GM12801 (cell line): Measurements from ENCODE around the gene MMP11.

Source experiments
- CTCF ChIP-seq: IDR thresholded peaks from one replicate; pipeline ENCODE4 v1.5.1; 2011; ENCODE audit warnings: control low read depth; ENCODE audit not compliant: insufficient read length; ENCODE audit errors: extremely low read depth

Gene MMP11

GRCh38 chr22:23832226-23833016 is 59.8 kb downstream of the MMP11 start:
- no peak for TF ChIP-seq CTCF

GRCh38 chr22:23833017-23833751 is 60.5 kb downstream of the MMP11 start:
- no peak for TF ChIP-seq CTCF
